ENCODE measurements around the gene NPW. TPM values are rescaled to one million over a fixed set of nuclear protein-coding genes. Genes with fewer than 3 reads are reported as not detected.

The NPW gene
- total RNA-seq, 4 donors from 2014 or later = 0.48 TPM; not detected in 3

DNA sequence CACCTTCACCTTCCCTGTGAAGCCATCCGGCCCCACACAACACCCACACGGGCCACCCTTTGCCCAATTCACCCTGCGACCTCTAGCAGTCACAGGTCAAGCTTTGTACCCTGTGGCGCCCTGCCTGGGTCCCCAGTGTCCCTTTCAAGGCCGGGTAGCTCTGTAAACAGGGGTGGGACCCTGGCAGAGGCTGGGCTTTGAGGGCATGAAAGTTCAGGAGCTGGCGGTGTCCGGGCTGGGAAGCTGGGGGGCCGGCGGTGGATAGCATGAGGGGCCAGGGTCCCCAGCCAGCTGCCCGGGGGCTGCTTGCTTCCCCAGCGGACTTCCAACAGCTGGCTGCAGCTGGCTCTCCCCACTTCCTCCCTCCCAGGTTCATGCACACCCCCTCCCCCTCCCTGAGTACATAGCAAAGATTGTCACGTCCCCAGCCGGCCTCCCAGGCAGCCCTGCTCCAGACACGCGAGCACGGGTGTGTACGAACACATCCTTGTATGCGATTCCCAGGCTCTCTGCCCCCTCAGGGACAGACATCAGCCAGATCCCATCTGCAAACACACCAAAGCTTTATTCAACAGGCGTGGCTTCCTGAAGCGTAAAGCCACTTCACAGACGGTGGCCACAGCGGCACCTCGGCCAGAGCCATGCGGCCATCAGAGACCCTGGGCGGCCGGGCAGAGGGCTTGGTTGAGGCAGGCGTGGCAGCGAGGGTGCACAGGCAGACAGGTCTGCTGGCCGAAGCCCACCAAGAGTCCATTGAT lies 19.9 kb downstream of the NPW start:
- H3K27me3 ChIP-seq = no peaks in the 10 kb centered on the region
- peak in 1 of 4 donors; percentile 11 for TF ChIP-seq POLR2A (IDR thresholded peaks at IDR 0.05)
- TF ChIP-seq, protein P1, sequence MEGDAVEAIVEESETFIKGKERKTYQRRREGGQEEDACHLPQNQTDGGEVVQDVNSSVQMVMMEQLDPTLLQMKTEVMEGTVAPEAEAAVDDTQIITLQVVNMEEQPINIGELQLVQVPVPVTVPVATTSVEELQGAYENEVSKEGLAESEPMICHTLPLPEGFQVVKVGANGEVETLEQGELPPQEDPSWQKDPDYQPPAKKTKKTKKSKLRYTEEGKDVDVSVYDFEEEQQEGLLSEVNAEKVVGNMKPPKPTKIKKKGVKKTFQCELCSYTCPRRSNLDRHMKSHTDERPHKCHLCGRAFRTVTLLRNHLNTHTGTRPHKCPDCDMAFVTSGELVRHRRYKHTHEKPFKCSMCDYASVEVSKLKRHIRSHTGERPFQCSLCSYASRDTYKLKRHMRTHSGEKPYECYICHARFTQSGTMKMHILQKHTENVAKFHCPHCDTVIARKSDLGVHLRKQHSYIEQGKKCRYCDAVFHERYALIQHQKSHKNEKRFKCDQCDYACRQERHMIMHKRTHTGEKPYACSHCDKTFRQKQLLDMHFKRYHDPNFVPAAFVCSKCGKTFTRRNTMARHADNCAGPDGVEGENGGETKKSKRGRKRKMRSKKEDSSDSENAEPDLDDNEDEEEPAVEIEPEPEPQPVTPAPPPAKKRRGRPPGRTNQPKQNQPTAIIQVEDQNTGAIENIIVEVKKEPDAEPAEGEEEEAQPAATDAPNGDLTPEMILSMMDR (IDR thresholded peaks at IDR 0.05) = no peak
- H3K36me3 ChIP-seq = peaks cover 0 to 18% (median 0%) of the 10 kb centered on the region in 3 donors
- no peaks in the 10 kb centered on the region for H3K9me3 ChIP-seq
- intact Hi-C loops (cut with DNase I) = no loop called here
- 56 to 62% methylated on average over 3 to 4 of the region's 29 CpGs for WGBS, 2 donors
- peaks cover 53 to 100% (median 85%) of the 10 kb centered on the region in 3 donors for H3K4me1 ChIP-seq
- DNase-seq = no peak
- H3K4me3 ChIP-seq = peak overlapping the region in 1 of 4 donors; percentile 10
- H3K27ac ChIP-seq = peak overlapping the region; percentile 75 to 92 (median 85)

DNA sequence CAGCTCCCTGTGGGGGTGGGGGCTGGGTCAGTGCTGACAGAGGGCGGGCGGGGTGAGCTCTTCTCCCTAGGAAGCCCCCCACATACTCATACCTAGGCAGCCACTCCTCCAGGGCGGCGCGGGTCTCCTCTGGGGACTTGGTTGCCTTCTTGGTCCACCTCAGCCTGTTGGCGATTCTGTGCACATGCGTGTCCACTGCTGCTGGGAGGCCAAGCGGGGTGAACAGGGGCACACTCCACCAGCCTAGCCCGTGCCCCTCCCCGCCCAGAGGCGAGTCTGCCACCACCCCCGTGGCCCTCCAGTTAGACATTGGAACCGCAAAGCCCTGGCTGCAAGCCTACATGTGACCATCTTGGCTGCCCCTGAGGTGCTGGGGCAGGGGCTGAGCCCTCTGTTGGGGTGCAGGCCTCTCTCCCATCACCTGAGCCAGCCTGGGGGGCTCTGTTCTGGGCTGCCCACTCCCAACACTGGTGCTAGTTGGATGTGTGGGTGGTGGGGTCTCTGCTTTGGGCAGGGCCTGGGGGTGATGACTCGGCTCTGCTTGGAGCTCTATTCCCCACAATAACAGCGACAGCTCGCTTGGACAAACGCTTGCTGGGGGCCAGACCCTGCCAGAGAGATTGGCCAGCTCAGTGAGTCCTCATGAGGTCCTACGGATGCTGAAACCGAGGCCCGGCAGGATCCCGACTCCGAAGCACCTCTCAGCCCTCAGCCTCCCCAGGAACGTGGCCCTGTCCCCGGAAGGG lies 20.6 kb downstream of the NPW start:
- peaks cover 48 to 100% (median 80%) of the 10 kb centered on the region in 3 donors for H3K4me1 ChIP-seq
- no peaks in the 10 kb centered on the region for H3K9me3 ChIP-seq
- intact Hi-C loops (cut with DNase I) = no loop called here
- no peaks in the 10 kb centered on the region for H3K27me3 ChIP-seq
- TF ChIP-seq, protein P1 (IDR thresholded peaks at IDR 0.05) = no peak
- TF ChIP-seq POLR2A (IDR thresholded peaks at IDR 0.05) = no peak
- DNase-seq = no peak
- peak overlapping the region; percentile 75 to 92 (median 85) for H3K27ac ChIP-seq
- peaks cover 0 to 19% (median 0%) of the 10 kb centered on the region in 3 donors for H3K36me3 ChIP-seq
- WGBS, 2 donors = 80 to 100% methylated on average over 1 to 2 of the region's 24 CpGs
- H3K4me3 ChIP-seq = no peak overlapping the region

DNA sequence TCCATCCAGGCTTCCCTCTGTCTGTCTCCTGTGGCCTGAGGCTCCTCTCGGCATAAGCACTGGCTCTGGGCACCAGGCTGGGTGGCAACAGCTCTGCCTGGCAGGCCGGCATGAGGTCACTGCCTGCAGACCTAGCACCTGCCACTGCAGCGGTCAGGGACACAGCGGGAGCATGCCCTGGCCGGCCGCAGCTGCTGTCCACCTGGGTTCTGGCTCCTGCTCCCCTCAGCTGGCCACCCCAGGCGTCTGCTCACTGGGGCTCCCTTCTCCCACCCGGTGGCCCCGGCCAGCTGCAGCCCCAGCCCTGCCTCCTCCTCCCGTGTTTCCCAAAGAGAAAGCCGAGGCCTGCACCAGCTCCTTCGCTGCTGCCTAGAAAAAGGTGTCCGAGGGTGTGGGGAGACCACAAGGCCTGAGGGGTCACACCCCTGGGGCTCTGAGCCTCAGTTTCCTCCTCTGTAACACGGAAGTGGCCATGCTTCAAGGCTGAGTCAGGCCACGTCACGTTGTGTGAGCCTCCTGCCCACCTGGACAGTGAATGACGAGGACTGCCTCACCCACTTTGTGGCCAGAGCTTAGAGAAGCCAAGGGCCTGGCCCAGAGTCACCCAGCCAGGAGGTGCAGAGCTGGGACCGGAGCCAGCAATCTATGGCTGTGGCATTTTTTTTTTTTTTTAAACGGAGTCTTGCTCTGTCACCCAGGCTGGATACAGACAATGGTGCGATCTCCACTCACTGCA lies 21.4 kb downstream of the NPW start:
- TF ChIP-seq POLR2A (IDR thresholded peaks at IDR 0.05) = no peak
- H3K27ac ChIP-seq = peak overlapping the region; percentile 75 to 92 (median 85)
- H3K27me3 ChIP-seq = no peaks in the 10 kb centered on the region
- peaks cover 41 to 100% (median 77%) of the 10 kb centered on the region in 3 donors for H3K4me1 ChIP-seq
- DNase-seq = no peak
- no peak overlapping the region for H3K4me3 ChIP-seq
- 75 to 85% methylated on average over 8 to 9 of the region's 20 CpGs for WGBS, 2 donors
- intact Hi-C loops (cut with DNase I) = no loop called here
- H3K36me3 ChIP-seq = peaks cover 0 to 19% (median 0%) of the 10 kb centered on the region in 3 donors
- no peaks in the 10 kb centered on the region for H3K9me3 ChIP-seq

DNA sequence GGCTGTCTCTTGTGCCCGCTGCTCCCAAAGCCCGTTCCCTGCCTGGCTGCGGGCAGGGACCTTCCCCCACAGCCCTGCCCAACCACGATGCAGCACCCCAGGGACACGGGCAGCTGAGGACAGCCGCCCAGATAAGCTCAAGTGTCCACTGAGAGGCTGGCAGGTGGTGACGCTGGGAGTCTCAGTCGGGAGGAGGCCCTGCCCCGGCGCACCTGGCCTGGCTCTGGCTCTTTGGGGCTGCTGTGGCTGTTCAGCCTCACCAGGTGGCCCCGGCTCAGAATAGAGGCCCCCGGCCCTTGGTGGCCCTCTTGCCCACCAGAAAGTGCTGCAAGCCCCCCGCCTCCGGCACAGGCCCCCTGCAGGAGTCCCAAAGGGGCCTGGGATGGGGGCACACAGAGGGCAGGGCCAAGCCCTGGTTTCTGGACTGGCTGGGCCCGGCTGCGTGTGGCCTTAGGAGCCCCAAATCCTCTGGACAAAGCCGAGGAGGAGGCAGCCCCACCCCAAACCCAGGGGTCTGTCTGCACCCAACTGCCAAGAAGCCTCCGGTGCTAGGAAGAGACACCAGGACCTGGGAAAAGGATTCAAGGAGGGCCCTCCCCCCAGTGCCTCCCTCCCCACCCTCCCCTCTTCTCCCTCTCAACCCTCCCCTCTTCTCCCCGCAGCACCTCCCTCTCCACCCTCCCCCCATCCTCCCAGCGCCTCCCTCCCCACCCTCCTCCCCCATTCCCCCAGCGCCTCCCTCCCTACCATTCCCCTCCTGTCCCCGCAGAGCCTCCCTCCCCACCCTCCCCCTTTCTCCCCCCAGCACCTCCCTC lies 22.8 kb downstream of the NPW start:
- Histone ChIP-seq H3K36me3 (peaks cover 0 to 14% (median 0%) of the 10 kb centered on the region in 3 donors), H3K4me1 (peaks cover 40 to 100% (median 74%) of the 10 kb centered on the region in 3 donors), H3K9me3 (no peaks in the 10 kb centered on the region), H3K4me3 (no peak overlapping the region), H3K27ac (peak overlapping the region; percentile 40 to 86 (median 78)), H3K27me3 (no peaks in the 10 kb centered on the region)
- intact Hi-C loops (cut with DNase I) = no loop called here
- DNase-seq = no peak
- WGBS, 2 donors = 80 to 90% methylated on average over 1 to 4 of the region's 22 CpGs
- TF ChIP-seq, protein P1 (IDR thresholded peaks at IDR 0.05) = no peak
- no peak for TF ChIP-seq POLR2A (IDR thresholded peaks at IDR 0.05)

Measured in esophagus squamous epithelium (tissue), 5 donors.